Panc1 (cell line): ENCODE measurements around the gene MYO3B. TPM values are rescaled to one million over a fixed set of nuclear protein-coding genes. Genes with fewer than 3 reads are reported as not detected.

Source experiments
- ATAC-seq: fragments of 200-7000 bp; cut with Tn5 transposase; 2 replicates; pipeline ENCODE4 v1.9.1; 2020; ENCODE audit warnings: mild to moderate bottlenecking, moderate library complexity
- BruUV-seq: library from RNA; stranded (reverse); fragments of 400-500 nt; replicated peaks from 2 replicates; lab custom pipeline; 2021; lab: Mats Ljungman, UMichigan
- CTCF ChIA-PET: fragments of 300-600 bp; sonication (Branson Sonifier 250); formaldehyde crosslinking; loops from one replicate; lab custom pipeline; 2022; ENCODE audit warnings: antibody characterized with exemption; lab: Charles Lee
- POLR2A ChIA-PET: fragments of 300-600 bp; sonication (Branson Sonifier 250); formaldehyde crosslinking; loops from one replicate; lab custom pipeline; 2022; ENCODE audit warnings: antibody characterized with exemption; lab: Charles Lee
- DNase-seq: peaks from one replicate; pipeline ENCODE4 v3.0.0-alpha.2; 2010; ENCODE audit warnings: low read depth, low spot score
- H3K27ac ChIP-seq: 2 replicates; pipeline ENCODE4 v1.5.1; 2011; ENCODE audit warnings: mild to moderate bottlenecking, low read length, inconsistent platforms
- H3K27me3 ChIP-seq: fragments of 200-500 bp; sonication (Bioruptor generic); 2 replicates; pipeline ENCODE4 v1.6.0; 2014; ENCODE audit warnings: low read length, inconsistent platforms; ENCODE audit not compliant: control insufficient read depth, insufficient read depth
- H3K36me3 ChIP-seq: fragments of 200-500 bp; sonication (Bioruptor generic); 2 replicates; pipeline ENCODE4 v1.5.1; 2014; ENCODE audit warnings: inconsistent platforms, mild to moderate bottlenecking, low read length, moderate library complexity; ENCODE audit not compliant: control insufficient read depth, insufficient read depth
- H3K4me1 ChIP-seq: 2 replicates; pipeline ENCODE4 v1.5.1; 2011; ENCODE audit warnings: inconsistent platforms, mild to moderate bottlenecking, low read length, moderate library complexity; ENCODE audit not compliant: control insufficient read depth, insufficient read depth
- H3K4me3 ChIP-seq, 2 experiments: 2 replicates each; pipeline ENCODE4 v1.5.1; 2011 to 2012; ENCODE audit warnings: low read depth in 2 of 2, low read length in 2 of 2, mild to moderate bottlenecking in 2 of 2, inconsistent platforms in 1 of 2, moderate library complexity in 1 of 2
- H3K9me3 ChIP-seq: fragments of 200-500 bp; sonication (Bioruptor generic); 2 replicates; pipeline ENCODE4 v1.5.1; 2014; ENCODE audit warnings: low read depth, mild to moderate bottlenecking, inconsistent platforms, low read length, moderate library complexity; ENCODE audit not compliant: control insufficient read depth, insufficient read depth
- POLR2AphosphoS5 ChIP-seq: IDR thresholded peaks from 2 replicates; pipeline ENCODE4 v1.6.1; 2012; ENCODE audit warnings: mild to moderate bottlenecking, low read depth, low read length, moderate library complexity
- SIN3A ChIP-seq: IDR thresholded peaks from 2 replicates; pipeline ENCODE4 v1.6.1; 2012; ENCODE audit warnings: low read depth, mild to moderate bottlenecking, low read length, moderate library complexity, borderline replicate concordance; ENCODE audit not compliant: insufficient read depth
- TCF7L2 ChIP-seq: IDR thresholded peaks from 2 replicates; pipeline ENCODE4 v1.6.1; 2011; ENCODE audit warnings: mild to moderate bottlenecking, low read depth, low read length, inconsistent platforms
- in situ Hi-C: cut with HindIII; loops from 2 replicates; pipeline ENCODE4 v1.10.0; 2016; ENCODE audit warnings: low sequenced_read_pairs, low pct_unique_long_range_greater_than_20kb
- intact Hi-C: fragments of 100-400 bp; cut with micrococcal nuclease; formaldehyde crosslinking; loops from one replicate; pipeline ENCODE4 v1.10.0; 2022; ENCODE audit not compliant: unreplicated experiment
- total RNA-seq: library from RNA; stranded (reverse); gene quantifications from one replicate; pipeline ENCODE4 v1.2.1, GENCODE V29; 2021; ENCODE audit not compliant: unreplicated experiment
- TF ChIP-seq, protein P1 (sequence below): fragments of 450-650 bp; IDR thresholded peaks from 2 replicates; pipeline ENCODE4 v1.5.1; 2017; ENCODE audit warnings: mild to moderate bottlenecking
- TF ChIP-seq, protein P2 (sequence below), 2 experiments: IDR thresholded peaks; 2 replicates each; pipeline ENCODE4 v1.6.1; 2011 to 2012; ENCODE audit warnings: low read depth in 2 of 2, control low read depth in 1 of 2, low read length in 1 of 2, mild to moderate bottlenecking in 1 of 2, moderate library complexity in 1 of 2; ENCODE audit not compliant: insufficient read depth in 1 of 2

The MYO3B gene
- total RNA-seq, 1 experiment from 2014 or later = 0.05 TPM

- ChIA-PET CTCF (no interaction called here), POLR2A (no interaction called here)
- no peak for DNase-seq
- H3K4me3 ChIP-seq = no peak overlapping the region
- no peaks in the 10 kb centered on the region for H3K36me3 ChIP-seq
- ATAC-seq = peak; percentile 69
- in situ Hi-C loops (no loop called here), intact Hi-C loops (no loop called here)
- no peaks in the 10 kb centered on the region for H3K4me1 ChIP-seq
- H3K27me3 ChIP-seq = no peaks in the 10 kb centered on the region
- BruUV-seq = no TSS peak
- H3K27ac ChIP-seq = no peak overlapping the region
- no peak for TF ChIP-seq TCF7L2
- no peak for TF ChIP-seq SIN3A
- TF ChIP-seq, protein P1, sequence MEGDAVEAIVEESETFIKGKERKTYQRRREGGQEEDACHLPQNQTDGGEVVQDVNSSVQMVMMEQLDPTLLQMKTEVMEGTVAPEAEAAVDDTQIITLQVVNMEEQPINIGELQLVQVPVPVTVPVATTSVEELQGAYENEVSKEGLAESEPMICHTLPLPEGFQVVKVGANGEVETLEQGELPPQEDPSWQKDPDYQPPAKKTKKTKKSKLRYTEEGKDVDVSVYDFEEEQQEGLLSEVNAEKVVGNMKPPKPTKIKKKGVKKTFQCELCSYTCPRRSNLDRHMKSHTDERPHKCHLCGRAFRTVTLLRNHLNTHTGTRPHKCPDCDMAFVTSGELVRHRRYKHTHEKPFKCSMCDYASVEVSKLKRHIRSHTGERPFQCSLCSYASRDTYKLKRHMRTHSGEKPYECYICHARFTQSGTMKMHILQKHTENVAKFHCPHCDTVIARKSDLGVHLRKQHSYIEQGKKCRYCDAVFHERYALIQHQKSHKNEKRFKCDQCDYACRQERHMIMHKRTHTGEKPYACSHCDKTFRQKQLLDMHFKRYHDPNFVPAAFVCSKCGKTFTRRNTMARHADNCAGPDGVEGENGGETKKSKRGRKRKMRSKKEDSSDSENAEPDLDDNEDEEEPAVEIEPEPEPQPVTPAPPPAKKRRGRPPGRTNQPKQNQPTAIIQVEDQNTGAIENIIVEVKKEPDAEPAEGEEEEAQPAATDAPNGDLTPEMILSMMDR = no peak
- TF ChIP-seq POLR2AphosphoS5 = no peak
- TF ChIP-seq, protein P2, sequence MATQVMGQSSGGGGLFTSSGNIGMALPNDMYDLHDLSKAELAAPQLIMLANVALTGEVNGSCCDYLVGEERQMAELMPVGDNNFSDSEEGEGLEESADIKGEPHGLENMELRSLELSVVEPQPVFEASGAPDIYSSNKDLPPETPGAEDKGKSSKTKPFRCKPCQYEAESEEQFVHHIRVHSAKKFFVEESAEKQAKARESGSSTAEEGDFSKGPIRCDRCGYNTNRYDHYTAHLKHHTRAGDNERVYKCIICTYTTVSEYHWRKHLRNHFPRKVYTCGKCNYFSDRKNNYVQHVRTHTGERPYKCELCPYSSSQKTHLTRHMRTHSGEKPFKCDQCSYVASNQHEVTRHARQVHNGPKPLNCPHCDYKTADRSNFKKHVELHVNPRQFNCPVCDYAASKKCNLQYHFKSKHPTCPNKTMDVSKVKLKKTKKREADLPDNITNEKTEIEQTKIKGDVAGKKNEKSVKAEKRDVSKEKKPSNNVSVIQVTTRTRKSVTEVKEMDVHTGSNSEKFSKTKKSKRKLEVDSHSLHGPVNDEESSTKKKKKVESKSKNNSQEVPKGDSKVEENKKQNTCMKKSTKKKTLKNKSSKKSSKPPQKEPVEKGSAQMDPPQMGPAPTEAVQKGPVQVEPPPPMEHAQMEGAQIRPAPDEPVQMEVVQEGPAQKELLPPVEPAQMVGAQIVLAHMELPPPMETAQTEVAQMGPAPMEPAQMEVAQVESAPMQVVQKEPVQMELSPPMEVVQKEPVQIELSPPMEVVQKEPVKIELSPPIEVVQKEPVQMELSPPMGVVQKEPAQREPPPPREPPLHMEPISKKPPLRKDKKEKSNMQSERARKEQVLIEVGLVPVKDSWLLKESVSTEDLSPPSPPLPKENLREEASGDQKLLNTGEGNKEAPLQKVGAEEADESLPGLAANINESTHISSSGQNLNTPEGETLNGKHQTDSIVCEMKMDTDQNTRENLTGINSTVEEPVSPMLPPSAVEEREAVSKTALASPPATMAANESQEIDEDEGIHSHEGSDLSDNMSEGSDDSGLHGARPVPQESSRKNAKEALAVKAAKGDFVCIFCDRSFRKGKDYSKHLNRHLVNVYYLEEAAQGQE (IDR thresholded peaks at IDR 0.05; ENCODE audit: insufficient read depth in 1 of 2, low read depth in 2 of 2, low read length in 1 of 2) = no peak
- 0 out of 2 replicates have a peak, but pooled peaks cover 2% of the 10 kb centered on the region for H3K9me3 ChIP-seq
Measured at GRCh38 chr2:170554278-170554955, 376.5 kb downstream of the MYO3B start.

GRCh38 chr2:170562928-170563327 is 385.0 kb downstream of the MYO3B start:
- ChIA-PET POLR2A (no interaction called here), CTCF (no interaction called here)
- no TSS peak for BruUV-seq
- no peak for ATAC-seq
- no peak overlapping the region for H3K27ac ChIP-seq
- no peak for DNase-seq
- in situ Hi-C loops (no loop called here), intact Hi-C loops (no loop called here)
- TF ChIP-seq, protein P2 (IDR thresholded peaks at IDR 0.05; ENCODE audit: insufficient read depth in 1 of 2, low read depth in 2 of 2, low read length in 1 of 2) = no peak
- TF ChIP-seq TCF7L2 (no peak), POLR2AphosphoS5 (no peak), SIN3A (no peak)
- TF ChIP-seq, protein P1 = no peak
- no peaks in the 10 kb centered on the region for H3K9me3 ChIP-seq
- H3K36me3 ChIP-seq = no peaks in the 10 kb centered on the region
- peaks cover 22% of the 10 kb centered on the region for H3K27me3 ChIP-seq
- H3K4me1 ChIP-seq = no peaks in the 10 kb centered on the region
- H3K4me3 ChIP-seq = no peak overlapping the region
